Astrocyte (in vitro differentiated cells and primary cell): ENCODE measurements around the gene JAZF1. TPM values are rescaled to one million over a fixed set of nuclear protein-coding genes. Genes with fewer than 3 reads are reported as not detected.

Experiments
- DNase-seq: peaks from one replicate; pipeline ENCODE4 v3.0.0-alpha.2; 2010; ENCODE audit warnings: low read depth
- FAIRE-seq: peaks from 2 replicates; lab custom pipeline; 2011; peaks lifted over from hg19 to GRCh38; lab: Jason Lieb, UNC
- H2AFZ ChIP-seq: 2 replicates; pipeline ENCODE4 v1.6.0; 2012; ENCODE audit warnings: low read depth, low read length, inconsistent platforms
- H3K27ac ChIP-seq: 2 replicates; pipeline ENCODE4 v1.5.1; 2011; ENCODE audit warnings: low read depth, low read length, inconsistent platforms
- H3K27me3 ChIP-seq: 2 replicates; pipeline ENCODE4 v1.6.0; 2011; ENCODE audit warnings: low read length, inconsistent platforms; ENCODE audit not compliant: insufficient read depth
- H3K36me3 ChIP-seq: 2 replicates; pipeline ENCODE4 v1.5.1; 2011; ENCODE audit warnings: low read length, inconsistent platforms; ENCODE audit not compliant: insufficient read depth
- H3K4me1 ChIP-seq: 2 replicates; pipeline ENCODE4 v1.5.1; 2011; ENCODE audit warnings: low read length, inconsistent platforms; ENCODE audit not compliant: insufficient read depth
- H3K4me2 ChIP-seq: 2 replicates; pipeline ENCODE4 v1.6.0; 2012; ENCODE audit warnings: low read length, inconsistent platforms
- H3K4me3 ChIP-seq: 2 replicates; pipeline ENCODE4 v1.5.1; 2011; ENCODE audit warnings: low read depth, mild to moderate bottlenecking, low read length, inconsistent platforms; ENCODE audit not compliant: insufficient read depth
- H3K79me2 ChIP-seq: 2 replicates; pipeline ENCODE4 v1.6.0; 2012; ENCODE audit warnings: mild to moderate bottlenecking, low read length, inconsistent platforms; ENCODE audit not compliant: insufficient read depth
- H3K9ac ChIP-seq: 2 replicates; pipeline ENCODE4 v1.6.0; 2012; ENCODE audit warnings: mild to moderate bottlenecking, low read length, inconsistent platforms
- H3K9me3 ChIP-seq: 2 replicates; pipeline ENCODE4 v1.5.1; 2012; ENCODE audit warnings: low read depth, mild to moderate bottlenecking, low read length, inconsistent platforms; ENCODE audit not compliant: insufficient read depth
- H4K20me1 ChIP-seq: 2 replicates; pipeline ENCODE4 v1.6.0; 2012; ENCODE audit warnings: low read length, inconsistent platforms; ENCODE audit not compliant: insufficient read depth
- H3K27ac Mint-ChIP-seq: one replicate; pipeline ENCODE4 v1.8.0; 2021; ENCODE audit warnings: mild to moderate bottlenecking, mixed read lengths; ENCODE audit not compliant: unreplicated experiment
- H3K27me3 Mint-ChIP-seq: one replicate; pipeline ENCODE4 v1.8.0; 2021; ENCODE audit warnings: low read depth, mixed read lengths; ENCODE audit not compliant: unreplicated experiment
- H3K36me3 Mint-ChIP-seq: one replicate; pipeline ENCODE4 v1.8.0; 2021; ENCODE audit warnings: low read depth, mixed read lengths; ENCODE audit not compliant: unreplicated experiment
- H3K4me1 Mint-ChIP-seq: one replicate; pipeline ENCODE4 v1.8.0; 2021; ENCODE audit warnings: low read depth, mixed read lengths; ENCODE audit not compliant: unreplicated experiment
- H3K4me3 Mint-ChIP-seq: one replicate; pipeline ENCODE4 v1.8.0; 2021; ENCODE audit warnings: mild to moderate bottlenecking, moderate library complexity, mixed read lengths; ENCODE audit not compliant: unreplicated experiment
- H3K9me3 Mint-ChIP-seq: one replicate; pipeline ENCODE4 v1.8.0; 2021; ENCODE audit warnings: mild to moderate bottlenecking, mixed read lengths; ENCODE audit not compliant: unreplicated experiment
- EZH2 ChIP-seq: IDR thresholded peaks from 2 replicates; pipeline ENCODE4 v1.6.1; 2012; ENCODE audit warnings: mild to moderate bottlenecking, low read length, inconsistent platforms; ENCODE audit not compliant: insufficient read depth
- total RNA-seq: library from RNA; stranded (reverse); gene quantifications from 2 replicates; pipeline ENCODE4 v1.2.1, GENCODE V29; 2021
- TF ChIP-seq, protein P1 (sequence below): IDR thresholded peaks from 2 replicates; pipeline ENCODE4 v1.5.1; 2011; ENCODE audit warnings: low read depth, mild to moderate bottlenecking, inconsistent platforms, low read length, moderate library complexity; ENCODE audit not compliant: insufficient read depth

The JAZF1 gene
- total RNA-seq, 1 donor from 2014 or later = 20.1 TPM

- no peaks in the 10 kb centered on the region for H4K20me1 ChIP-seq
- H3K4me1 ChIP-seq = no peaks in the 10 kb centered on the region
- FAIRE-seq (no peak), DNase-seq (no peak)
- no peaks in the 10 kb centered on the region for H3K36me3 Mint-ChIP-seq
- H3K36me3 ChIP-seq = no peaks in the 10 kb centered on the region
- H3K9me3 ChIP-seq = no peaks in the 10 kb centered on the region
- no peak overlapping the region for H2AFZ ChIP-seq
- no peaks in the 10 kb centered on the region for H3K9me3 Mint-ChIP-seq
- H3K27ac Mint-ChIP-seq = no peak overlapping the region
- no peak overlapping the region for H3K27ac ChIP-seq
- no peak overlapping the region for H3K4me3 ChIP-seq
- no peaks in the 10 kb centered on the region for H3K4me1 Mint-ChIP-seq
- peaks cover 10% of the 10 kb centered on the region for H3K27me3 Mint-ChIP-seq
- H3K27me3 ChIP-seq = no peaks in the 10 kb centered on the region
- H3K79me2 ChIP-seq = no peaks in the 10 kb centered on the region
- no peak overlapping the region for H3K4me2 ChIP-seq
- no peak for TF ChIP-seq EZH2
- TF ChIP-seq, protein P1, sequence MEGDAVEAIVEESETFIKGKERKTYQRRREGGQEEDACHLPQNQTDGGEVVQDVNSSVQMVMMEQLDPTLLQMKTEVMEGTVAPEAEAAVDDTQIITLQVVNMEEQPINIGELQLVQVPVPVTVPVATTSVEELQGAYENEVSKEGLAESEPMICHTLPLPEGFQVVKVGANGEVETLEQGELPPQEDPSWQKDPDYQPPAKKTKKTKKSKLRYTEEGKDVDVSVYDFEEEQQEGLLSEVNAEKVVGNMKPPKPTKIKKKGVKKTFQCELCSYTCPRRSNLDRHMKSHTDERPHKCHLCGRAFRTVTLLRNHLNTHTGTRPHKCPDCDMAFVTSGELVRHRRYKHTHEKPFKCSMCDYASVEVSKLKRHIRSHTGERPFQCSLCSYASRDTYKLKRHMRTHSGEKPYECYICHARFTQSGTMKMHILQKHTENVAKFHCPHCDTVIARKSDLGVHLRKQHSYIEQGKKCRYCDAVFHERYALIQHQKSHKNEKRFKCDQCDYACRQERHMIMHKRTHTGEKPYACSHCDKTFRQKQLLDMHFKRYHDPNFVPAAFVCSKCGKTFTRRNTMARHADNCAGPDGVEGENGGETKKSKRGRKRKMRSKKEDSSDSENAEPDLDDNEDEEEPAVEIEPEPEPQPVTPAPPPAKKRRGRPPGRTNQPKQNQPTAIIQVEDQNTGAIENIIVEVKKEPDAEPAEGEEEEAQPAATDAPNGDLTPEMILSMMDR = no peak
- H3K4me3 Mint-ChIP-seq = no peak overlapping the region
- H3K9ac ChIP-seq = no peak overlapping the region
Observed at GRCh38 chr7:28200598-28200997, 20.0 kb upstream of the JAZF1 start.

GRCh38 chr7:28199021-28199510 lies 18.5 kb upstream of the JAZF1 start:
- Histone ChIP-seq H3K27me3 (no peaks in the 10 kb centered on the region), H3K36me3 (no peaks in the 10 kb centered on the region), H4K20me1 (no peaks in the 10 kb centered on the region), H3K4me1 (no peaks in the 10 kb centered on the region), H3K9ac (no peak overlapping the region), H3K9me3 (no peaks in the 10 kb centered on the region), H2AFZ (no peak overlapping the region), H3K79me2 (no peaks in the 10 kb centered on the region), H3K27ac (no peak overlapping the region), H3K4me3 (no peak overlapping the region), H3K4me2 (no peak overlapping the region)
- FAIRE-seq (no peak), DNase-seq (no peak)
- no peaks in the 10 kb centered on the region for H3K4me1 Mint-ChIP-seq
- no peak overlapping the region for H3K4me3 Mint-ChIP-seq
- no peak overlapping the region for H3K27ac Mint-ChIP-seq
- no peaks in the 10 kb centered on the region for H3K9me3 Mint-ChIP-seq
- TF ChIP-seq EZH2 = no peak
- TF ChIP-seq, protein P1 = no peak
- no peaks in the 10 kb centered on the region for H3K36me3 Mint-ChIP-seq
- H3K27me3 Mint-ChIP-seq = peaks cover 15% of the 10 kb centered on the region

GRCh38 chr7:28195910-28196620 lies 15.5 kb upstream of the JAZF1 start:
- FAIRE-seq (no peak), DNase-seq (no peak)
- peaks cover 16% of the 10 kb centered on the region for H3K27me3 Mint-ChIP-seq
- Histone ChIP-seq H3K79me2 (no peaks in the 10 kb centered on the region), H3K27ac (no peak overlapping the region), H3K9me3 (no peaks in the 10 kb centered on the region), H3K36me3 (no peaks in the 10 kb centered on the region), H3K4me2 (no peak overlapping the region), H3K27me3 (no peaks in the 10 kb centered on the region), H3K4me3 (no peak overlapping the region), H4K20me1 (no peaks in the 10 kb centered on the region), H3K4me1 (peaks cover 2% of the 10 kb centered on the region), H2AFZ (no peak overlapping the region), H3K9ac (no peak overlapping the region)
- TF ChIP-seq, protein P1 = no peak
- H3K4me3 Mint-ChIP-seq = no peak overlapping the region
- H3K36me3 Mint-ChIP-seq = no peaks in the 10 kb centered on the region
- H3K4me1 Mint-ChIP-seq = no peaks in the 10 kb centered on the region
- H3K27ac Mint-ChIP-seq = no peak overlapping the region
- H3K9me3 Mint-ChIP-seq = no peaks in the 10 kb centered on the region
